ENCODE data around the gene TEX22. TPM values are rescaled to one million over a fixed set of nuclear protein-coding genes. Genes with fewer than 3 reads are reported as not detected.
A peak's percentile ranks its signal among the peaks of the same experiment; 100 is the strongest.

Gene TEX22
- total RNA-seq, 2 donors from 2014 or later = 0.60 to 1.7 TPM

GRCh38 chr14:105453847-105454246 lies 55.5 kb downstream of the TEX22 start:
- H3K36me3 Mint-ChIP-seq (ENCODE audit: low read depth) = no peaks in the 10 kb centered on the region

DNA sequence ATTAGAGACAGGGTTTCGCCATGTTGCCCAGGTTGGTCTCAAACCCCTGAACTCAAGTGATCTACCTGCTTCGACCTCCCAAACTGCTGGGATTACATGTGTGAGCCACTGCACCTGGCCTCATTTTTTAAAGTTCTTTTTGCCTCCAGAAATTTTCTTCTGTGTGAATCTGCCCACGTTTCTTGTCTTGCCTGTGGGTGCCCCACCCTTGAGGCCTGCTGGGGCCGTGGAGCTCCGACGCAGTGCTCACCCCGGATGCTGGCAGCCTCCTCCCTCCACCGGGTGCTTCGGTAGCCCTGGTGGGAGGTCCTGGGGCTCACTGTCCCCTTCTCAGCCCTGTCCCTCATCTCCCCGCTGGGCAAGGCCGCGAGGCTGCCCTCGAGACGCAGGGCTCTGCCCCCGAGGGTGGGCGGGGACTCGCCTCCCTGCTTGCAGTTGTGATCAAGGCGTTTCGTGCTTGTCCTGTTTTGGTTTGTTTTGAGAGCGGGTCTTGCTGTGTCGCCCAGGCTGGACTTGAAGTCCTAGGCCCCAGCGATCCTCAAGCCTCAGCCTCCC lies 56.8 kb downstream of the TEX22 start:
- H3K4me1 Mint-ChIP-seq = peaks cover 2% of the 10 kb centered on the region
- no peak overlapping the region for H3K4me3 Mint-ChIP-seq
- H3K27ac Mint-ChIP-seq = peak overlapping the region; percentile 9
- no peaks in the 10 kb centered on the region for H3K27me3 Mint-ChIP-seq
- ATAC-seq (no peak), DNase-seq (no peak)
- H3K9me3 ChIP-seq (ENCODE audit: control insufficient read depth, low read length, poor library complexity, severe bottlenecking) = no peaks in the 10 kb centered on the region
- H3K36me3 Mint-ChIP-seq (ENCODE audit: low read depth) = no peaks in the 10 kb centered on the region

More at GRCh38 chr14:105453847-105454246, 55.5 kb downstream of the TEX22 start:
- Mint-ChIP-seq H3K4me1 (peaks cover 2% of the 10 kb centered on the region), H3K27ac (no peak overlapping the region), H3K4me3 (no peak overlapping the region), H3K27me3 (no peaks in the 10 kb centered on the region)
- no peak for ATAC-seq
- DNase-seq = no peak
- no peaks in the 10 kb centered on the region for H3K9me3 ChIP-seq (ENCODE audit: control insufficient read depth, low read length, poor library complexity, severe bottlenecking)

- Mint-ChIP-seq H3K4me1 (peaks cover 2% of the 10 kb centered on the region), H3K27ac (no peak overlapping the region), H3K36me3 (ENCODE audit: low read depth) (no peaks in the 10 kb centered on the region), H3K4me3 (no peak overlapping the region), H3K27me3 (no peaks in the 10 kb centered on the region)
- no peaks in the 10 kb centered on the region for H3K9me3 ChIP-seq (ENCODE audit: control insufficient read depth, low read length, poor library complexity, severe bottlenecking)
- no peak for ATAC-seq
- no peak for DNase-seq
Observed at GRCh38 chr14:105455766-105456660, 57.7 kb downstream of the TEX22 start.

- no peaks in the 10 kb centered on the region for H3K9me3 ChIP-seq (ENCODE audit: control insufficient read depth, low read length, poor library complexity, severe bottlenecking)
- H3K4me3 Mint-ChIP-seq = no peak overlapping the region
- DNase-seq (no peak), ATAC-seq (no peak)
- H3K4me1 Mint-ChIP-seq = peaks cover 2% of the 10 kb centered on the region
- no peaks in the 10 kb centered on the region for H3K27me3 Mint-ChIP-seq
- no peaks in the 10 kb centered on the region for H3K36me3 Mint-ChIP-seq (ENCODE audit: low read depth)
- H3K27ac Mint-ChIP-seq = no peak overlapping the region
Observed at GRCh38 chr14:105456736-105457617, 58.6 kb downstream of the TEX22 start.

- H3K9me3 ChIP-seq (ENCODE audit: control insufficient read depth, low read length, poor library complexity, severe bottlenecking) = no peaks in the 10 kb centered on the region
- Mint-ChIP-seq H3K36me3 (ENCODE audit: low read depth) (no peaks in the 10 kb centered on the region), H3K4me3 (no peak overlapping the region), H3K27me3 (no peaks in the 10 kb centered on the region), H3K27ac (no peak overlapping the region), H3K4me1 (peaks cover 2% of the 10 kb centered on the region)
- no peak for DNase-seq
- no peak for ATAC-seq
Observed at GRCh38 chr14:105458010-105458409, 59.7 kb downstream of the TEX22 start.

DNA sequence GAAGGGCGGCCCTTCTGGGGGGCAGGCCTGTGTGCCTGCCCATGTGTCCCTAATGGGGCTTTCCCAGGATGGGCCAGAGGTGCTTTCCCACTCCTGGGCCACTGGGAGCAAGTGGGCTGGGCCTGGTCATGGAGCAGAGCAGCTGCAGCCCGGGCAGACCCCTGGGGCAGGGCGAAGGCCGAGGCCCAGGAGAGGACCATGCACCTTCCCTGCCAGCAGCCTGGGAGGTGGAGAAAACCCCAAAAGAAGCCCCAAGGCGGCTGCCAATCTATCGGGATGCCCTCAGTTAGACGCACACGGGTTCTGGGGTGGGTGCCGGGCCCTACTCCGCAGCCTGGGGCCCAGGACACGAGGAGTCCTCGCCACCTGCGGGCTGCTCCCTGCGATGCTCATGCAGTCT lies 60.2 kb downstream of the TEX22 start:
- ATAC-seq (no peak), DNase-seq (no peak)
- no peaks in the 10 kb centered on the region for H3K27me3 Mint-ChIP-seq
- peaks cover 2% of the 10 kb centered on the region for H3K4me1 Mint-ChIP-seq
- H3K27ac Mint-ChIP-seq = no peak overlapping the region
- H3K9me3 ChIP-seq (ENCODE audit: control insufficient read depth, low read length, poor library complexity, severe bottlenecking) = no peaks in the 10 kb centered on the region
- H3K4me3 Mint-ChIP-seq = no peak overlapping the region
- H3K36me3 Mint-ChIP-seq (ENCODE audit: low read depth) = no peaks in the 10 kb centered on the region

DNA sequence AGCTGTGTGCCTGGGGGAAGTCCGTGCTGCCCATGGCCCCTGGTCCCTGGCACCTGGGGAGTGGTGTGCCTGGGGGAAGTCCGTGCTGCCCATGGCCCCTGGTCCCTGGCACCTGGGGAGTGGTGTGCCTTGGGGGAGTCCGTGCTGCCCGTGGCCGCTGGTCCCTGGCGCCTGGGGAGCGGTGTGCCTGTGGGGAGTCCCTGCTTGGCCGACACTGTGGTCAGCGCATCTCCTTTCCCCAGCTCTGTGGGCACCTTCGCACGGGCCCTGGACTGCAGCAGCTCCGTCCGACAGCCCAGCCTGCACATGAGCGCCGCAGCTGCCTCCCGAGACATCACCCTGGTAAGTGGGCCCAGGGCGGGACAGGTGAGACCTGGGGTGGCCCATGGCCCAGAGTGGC lies 61.8 kb downstream of the TEX22 start:
- Mint-ChIP-seq H3K27ac (no peak overlapping the region), H3K4me3 (no peak overlapping the region), H3K4me1 (peaks cover 2% of the 10 kb centered on the region), H3K27me3 (no peaks in the 10 kb centered on the region), H3K36me3 (ENCODE audit: low read depth) (no peaks in the 10 kb centered on the region)
- ATAC-seq (no peak), DNase-seq (no peak)
- H3K9me3 ChIP-seq (ENCODE audit: control insufficient read depth, low read length, poor library complexity, severe bottlenecking) = no peaks in the 10 kb centered on the region

- DNase-seq (no peak), ATAC-seq (no peak)
- H3K27ac Mint-ChIP-seq = no peak overlapping the region
- H3K36me3 Mint-ChIP-seq (ENCODE audit: low read depth) = no peaks in the 10 kb centered on the region
- no peaks in the 10 kb centered on the region for H3K4me1 Mint-ChIP-seq
- H3K27me3 Mint-ChIP-seq = no peaks in the 10 kb centered on the region
- H3K4me3 Mint-ChIP-seq = no peak overlapping the region
- H3K9me3 ChIP-seq (ENCODE audit: control insufficient read depth, low read length, poor library complexity, severe bottlenecking) = no peaks in the 10 kb centered on the region
Observed at GRCh38 chr14:105460616-105461015, 62.3 kb downstream of the TEX22 start.

GRCh38 chr14:105461903-105462302 lies 63.6 kb downstream of the TEX22 start:
- Mint-ChIP-seq H3K4me3 (no peak overlapping the region), H3K27ac (no peak overlapping the region), H3K4me1 (no peaks in the 10 kb centered on the region), H3K36me3 (ENCODE audit: low read depth) (no peaks in the 10 kb centered on the region), H3K27me3 (no peaks in the 10 kb centered on the region)
- ATAC-seq (no peak), DNase-seq (no peak)
- no peaks in the 10 kb centered on the region for H3K9me3 ChIP-seq (ENCODE audit: control insufficient read depth, low read length, poor library complexity, severe bottlenecking)

Other genes with a start within 250 kb of the TEX22 start
- gene JAG2, start 229.8 kb upstream of the TEX22 start, total RNA-seq = 1 to 10 TPM in 1 of 2 donors, under 1 TPM in 1; 0.55 to 1.2 TPM
- gene NUDT14, start 217.2 kb upstream of the TEX22 start, total RNA-seq = 10 to 100 TPM; 10.8 to 15.4 TPM
- gene BTBD6, start 150.0 kb upstream of the TEX22 start, total RNA-seq = 10 to 100 TPM; 34.9 to 36.2 TPM
- 10 to 100 TPM; 60.1 to 62.6 TPM for gene BRF1, start 97.5 kb upstream of the TEX22 start, total RNA-seq
- gene PACS2, start 83.8 kb upstream of the TEX22 start, total RNA-seq = 10 to 100 TPM; 56.0 to 64.9 TPM
- 10 to 100 TPM; 99.0 to 99.7 TPM for gene MTA1, start 21.3 kb downstream of the TEX22 start, total RNA-seq
- gene CRIP2, start 76.3 kb downstream of the TEX22 start, total RNA-seq = 10 to 100 TPM; 51.6 to 58.8 TPM
- gene CRIP1, start 88.3 kb downstream of the TEX22 start, total RNA-seq = 100 to 1,000 TPM; 451 to 842 TPM
- 100 to 1,000 TPM; 141 to 361 TPM for gene TEDC1, start 92.7 kb downstream of the TEX22 start, total RNA-seq
- 1 to 10 TPM in 1 of 2 donors, under 1 TPM in 1; 0.85 to 2.6 TPM for gene TMEM121, start 128.0 kb downstream of the TEX22 start, total RNA-seq

Measured in T-helper 17 cell (primary cell).